Transverse colon (tissue), 3 donors: ENCODE measurements around the gene SRL.

Source experiments
- CTCF ChIP-seq, 5 experiments: fragments of 200-600 bp in 3 of 5; fragments of 450-650 bp in 2 of 5; sonication (generic) in 3 of 5; IDR thresholded peaks; 1 replicate in 2 of 5; 2 replicates in 3 of 5; pipeline ENCODE4 v1.5.1; 2016 to 2017; ENCODE audit warnings: antibody characterized with exemption in 5 of 5, inconsistent platforms in 3 of 5, mild to moderate bottlenecking in 2 of 5, moderate library complexity in 1 of 5
- POLR2A ChIP-seq: fragments of 450-650 bp; IDR thresholded peaks from one replicate; pipeline ENCODE4 v1.6.1; 2016; ENCODE audit warnings: antibody characterized with exemption, mild to moderate bottlenecking, moderate library complexity

GRCh38 chr16:4200000-4200780 lies 41.7 kb downstream of the SRL start:
- TF ChIP-seq CTCF (IDR thresholded peaks at IDR 0.05): peak; percentile 60 to 83 (median 74)
- no peak for TF ChIP-seq POLR2A
